Kidney tubule cell (primary cell): ENCODE measurements around the gene CELA2B.
"Not testable (repeated sequence)": the region's sequence is repeated elsewhere in the genome, so short reads cannot be mapped to it uniquely, and the experiment has no call there.

Source experiments
- DNase-seq: peaks from one replicate; pipeline ENCODE4 v3.0.0-alpha.2; 2018; ENCODE audit warnings: low spot score

CELA2B gene

DNA sequence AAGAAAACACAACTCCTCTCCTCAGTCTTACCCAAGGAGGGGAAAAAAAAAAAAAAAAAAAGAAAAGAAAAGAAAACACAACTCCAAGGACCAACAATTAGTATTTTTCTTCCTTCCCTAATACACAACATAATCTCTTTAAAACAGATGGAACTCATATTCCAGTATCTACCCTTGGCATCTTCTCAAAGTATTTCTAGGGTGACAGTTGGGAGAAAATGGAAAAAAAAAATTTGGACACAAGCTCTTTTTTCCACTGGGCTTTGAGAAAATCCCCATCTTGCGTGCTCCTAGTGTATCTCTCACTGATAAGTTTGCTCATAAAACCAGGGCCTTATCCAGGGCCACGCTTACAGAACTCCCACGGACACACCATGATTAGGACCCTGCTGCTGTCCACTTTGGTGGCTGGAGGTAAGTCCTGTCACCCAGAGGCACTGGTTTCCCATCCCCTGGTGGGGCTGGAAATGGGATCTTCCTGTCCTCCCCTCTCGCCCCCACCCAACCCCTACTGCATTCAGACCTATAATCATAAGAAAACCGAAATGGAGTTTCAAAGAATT lies at the start of gene CELA2B:
TSS of gene CELA2B (plus strand) at position 353 of the 563 bp plus-strand sequence. CDS start at position 375, 22 bp downstream.
- no peak for DNase-seq

DNA sequence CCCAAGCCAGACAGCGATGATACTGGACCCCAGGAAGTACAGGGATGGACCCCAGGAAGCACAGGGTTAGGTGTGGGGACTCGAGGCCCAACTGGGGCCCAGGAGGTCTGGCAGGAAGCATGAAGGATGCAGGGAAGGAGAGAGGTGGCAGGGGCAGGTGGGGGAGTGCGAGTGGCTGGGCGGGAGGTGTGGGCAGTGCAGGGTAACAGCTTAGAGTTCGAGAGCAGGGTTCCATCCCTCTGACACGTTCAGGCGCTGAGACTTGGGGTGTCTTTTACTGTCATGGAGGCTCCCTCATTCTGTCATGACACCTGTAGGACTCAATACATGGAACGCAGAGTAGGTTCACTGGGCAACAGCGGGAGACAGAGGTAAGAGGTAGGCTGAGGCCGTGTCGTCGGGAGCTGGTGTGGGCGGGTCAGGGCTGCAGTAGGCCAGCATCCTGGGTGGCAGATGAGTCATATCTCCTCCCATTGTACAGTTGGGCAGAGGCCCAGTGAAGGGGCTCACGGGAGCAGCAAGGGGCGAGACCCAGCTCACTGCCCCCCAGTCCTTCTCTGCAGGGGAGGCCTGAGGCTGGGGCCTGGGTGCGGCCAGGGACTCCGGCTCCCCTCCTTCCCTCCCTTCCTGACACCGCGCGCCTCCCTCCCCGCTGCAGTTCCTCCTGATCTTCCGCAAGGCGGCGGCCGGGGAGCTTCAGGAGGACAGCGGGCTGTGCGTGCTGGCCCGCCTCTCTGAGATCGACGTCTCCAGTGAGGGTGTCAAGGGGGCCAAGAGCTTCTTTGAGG lies 49.2 kb upstream of the CELA2B start:
- peak; percentile 22 for DNase-seq

DNA sequence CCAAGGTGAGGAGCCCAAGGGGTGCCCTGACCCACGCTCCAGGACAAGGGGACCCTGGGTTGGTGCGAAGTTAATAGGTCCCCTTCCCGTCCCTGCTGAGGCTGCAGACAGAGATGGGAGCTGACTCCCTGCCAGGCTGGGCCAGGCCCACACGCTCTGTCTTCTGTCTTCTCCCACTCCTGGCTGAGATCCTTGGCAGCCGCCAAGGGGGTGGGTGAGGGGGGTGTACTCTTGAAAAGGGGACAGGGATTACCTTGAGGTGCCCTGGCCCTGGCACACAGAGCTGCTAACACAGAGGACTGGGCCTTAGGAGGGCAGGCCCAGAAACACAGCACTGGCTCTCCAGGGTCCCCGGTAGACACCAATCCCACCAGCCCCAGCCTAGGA lies 48.6 kb upstream of the CELA2B start:
- no peak for DNase-seq

DNA sequence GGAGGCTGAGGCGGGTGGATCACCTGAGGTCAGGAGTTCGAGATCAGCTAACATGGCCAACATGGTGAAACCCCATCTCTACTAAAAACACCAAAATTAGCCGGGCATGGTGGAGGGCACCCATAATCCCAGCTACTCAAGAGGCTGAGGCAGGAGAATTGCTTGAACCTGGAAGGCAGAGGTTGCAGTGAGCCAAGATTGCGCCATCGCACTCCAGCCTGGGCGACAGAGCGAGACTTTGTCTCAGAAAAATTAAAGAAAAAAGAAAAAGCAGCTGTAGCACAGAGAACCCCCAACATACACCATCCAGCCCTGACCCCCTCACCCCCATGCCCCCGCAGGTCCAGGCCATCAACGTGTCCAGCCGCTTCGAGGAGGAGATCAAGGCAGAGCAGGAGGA lies 47.7 kb upstream of the CELA2B start:
- not testable (repeated sequence) for DNase-seq

DNA sequence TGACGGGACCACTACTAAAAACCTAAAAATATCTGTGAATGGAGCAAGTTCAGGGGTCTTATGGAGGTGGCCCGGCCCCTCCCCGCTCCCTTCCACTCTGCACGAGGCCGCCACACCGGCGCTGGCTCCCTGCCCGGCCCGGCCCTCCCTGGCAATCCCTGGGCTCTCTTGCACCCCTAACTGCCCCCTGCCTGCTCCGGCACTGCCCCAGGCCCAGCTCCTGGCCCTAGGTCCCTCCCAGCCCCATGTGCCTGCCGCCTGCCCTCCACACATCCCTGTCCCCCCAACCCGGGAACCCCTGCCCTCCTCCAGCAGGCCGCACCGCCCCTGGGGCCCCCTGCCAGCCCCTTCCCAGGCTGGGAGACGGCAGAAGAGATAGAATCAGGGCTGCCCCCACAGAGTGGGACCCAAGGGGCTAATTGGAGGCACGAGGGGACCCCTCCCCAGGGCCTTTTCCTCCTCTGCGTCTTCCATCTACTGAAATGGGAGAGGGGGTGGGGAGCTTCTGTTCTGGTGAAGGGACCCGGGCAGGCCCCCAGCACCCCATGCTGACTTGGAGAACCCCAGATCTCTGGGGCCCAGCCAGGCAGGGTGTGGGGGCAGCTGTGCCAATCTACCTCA lies 47.0 kb upstream of the CELA2B start:
- no peak for DNase-seq

DNA sequence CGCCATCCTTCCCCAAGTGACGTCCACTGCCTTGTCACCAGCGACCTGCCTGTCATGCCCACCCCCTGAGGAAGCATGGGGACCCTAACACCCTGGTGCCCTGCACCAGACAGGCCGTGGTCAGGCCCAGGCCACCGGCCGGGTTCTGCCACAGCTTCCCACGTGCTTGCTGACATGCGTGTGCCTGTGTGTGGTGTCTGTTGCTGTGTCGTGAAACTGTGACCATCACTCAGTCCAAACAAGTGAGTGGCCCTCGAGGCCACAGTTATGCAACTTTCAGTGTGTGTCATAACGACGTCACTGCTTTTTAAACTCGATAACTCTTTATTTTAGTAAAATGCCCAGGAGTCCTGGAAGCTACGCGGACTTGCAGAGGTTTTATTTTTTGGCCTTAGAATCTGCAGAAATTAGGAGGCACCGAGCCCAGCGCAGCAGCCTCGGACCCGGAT lies 46.2 kb upstream of the CELA2B start:
- DNase-seq = peak; percentile 42

DNA sequence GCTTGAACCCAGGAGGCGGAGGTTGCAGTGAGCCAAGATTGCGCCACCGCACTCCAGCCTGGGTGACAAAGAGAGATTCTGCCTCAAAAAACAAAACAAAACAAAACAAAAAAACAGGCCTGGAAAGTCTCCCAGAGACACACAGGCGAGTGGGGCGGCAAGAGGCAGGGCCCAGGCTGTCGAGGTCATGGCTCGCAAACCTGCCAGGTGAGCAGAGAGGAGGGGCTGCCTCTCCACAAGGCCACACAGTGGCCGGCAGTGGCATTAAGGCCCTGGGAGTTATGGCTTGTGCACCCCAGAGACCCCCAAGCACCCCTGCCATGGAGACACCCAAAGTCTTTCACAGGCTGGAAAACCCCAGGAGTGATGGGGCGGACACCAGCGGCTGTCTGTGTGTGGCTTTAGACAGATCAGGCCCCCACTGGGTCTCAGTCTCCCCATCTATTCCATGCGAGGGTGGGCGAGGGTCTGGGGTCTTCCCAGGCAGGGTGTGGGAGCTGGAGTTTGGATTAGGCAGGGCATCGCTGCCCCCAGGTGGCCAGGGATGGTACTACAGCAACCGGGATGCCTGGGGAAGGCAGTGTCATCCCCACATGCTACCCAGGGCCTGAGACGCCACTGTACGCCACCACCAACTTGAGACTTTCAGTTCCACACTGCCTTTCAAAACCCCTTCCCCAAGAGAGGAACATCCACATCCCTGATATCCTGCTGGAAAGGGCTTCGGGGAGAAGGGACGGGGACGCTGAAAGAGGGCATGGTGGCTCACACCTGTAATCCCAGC lies 44.9 kb upstream of the CELA2B start:
- DNase-seq = peak; percentile 47

DNA sequence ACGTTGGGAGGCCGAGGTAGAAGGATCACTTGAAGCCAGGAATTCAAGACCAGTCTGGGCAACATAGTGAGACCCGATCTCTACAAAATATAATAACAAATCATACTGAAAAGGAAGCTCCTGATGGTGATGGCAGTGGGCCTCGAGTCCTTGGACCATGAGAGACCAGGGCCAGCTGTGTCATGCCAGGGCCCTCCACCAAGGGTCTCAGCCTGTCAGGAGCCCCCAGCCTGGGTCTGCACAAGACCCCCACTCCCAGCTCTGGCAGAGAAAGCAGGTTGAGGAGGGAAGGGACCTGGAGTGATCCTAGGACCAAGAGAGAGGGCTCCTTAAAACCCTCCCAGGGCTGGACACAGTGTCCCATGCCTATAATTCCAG lies 44.3 kb upstream of the CELA2B start:
- DNase-seq = no peak

DNA sequence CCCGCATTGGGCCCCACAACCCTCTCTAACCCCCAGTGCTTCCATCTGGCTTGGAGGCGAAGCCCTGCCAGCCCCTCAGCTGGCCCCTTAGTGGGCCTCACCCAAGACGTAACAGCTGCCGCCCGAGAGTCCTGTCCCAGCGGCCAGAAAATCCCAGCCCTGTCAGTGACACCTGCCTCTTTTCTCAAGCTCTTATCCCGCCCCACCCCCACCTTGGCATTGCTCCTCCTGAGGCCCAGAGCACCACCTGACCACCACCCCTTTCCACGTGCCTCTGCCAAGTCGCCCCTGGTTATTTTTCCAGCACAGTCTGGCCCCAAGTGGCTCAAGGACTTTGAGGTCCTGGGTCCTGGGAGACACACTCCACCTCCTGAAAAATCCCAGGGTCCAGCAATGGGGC lies 43.6 kb upstream of the CELA2B start:
- no peak for DNase-seq

DNA sequence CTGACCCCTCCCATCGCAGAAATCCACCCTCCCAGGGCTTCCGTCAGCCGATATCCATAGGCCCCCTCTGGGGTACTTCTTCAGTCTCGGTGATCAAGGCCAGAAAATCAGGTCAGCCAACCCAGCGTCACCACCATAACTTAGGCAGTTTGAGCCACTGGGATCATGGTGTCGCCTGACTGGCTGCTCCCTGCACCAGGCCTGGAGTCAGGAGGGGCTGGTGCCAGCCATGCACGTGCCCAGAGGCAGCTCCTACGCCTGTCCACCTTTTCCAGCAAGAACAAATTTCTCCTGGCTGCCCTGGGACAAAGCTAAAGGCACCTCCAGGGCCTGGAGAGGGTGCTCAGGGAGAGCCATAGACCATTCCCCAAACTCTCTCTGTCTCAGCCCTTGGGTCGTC lies 42.4 kb upstream of the CELA2B start:
- DNase-seq = no peak

DNA sequence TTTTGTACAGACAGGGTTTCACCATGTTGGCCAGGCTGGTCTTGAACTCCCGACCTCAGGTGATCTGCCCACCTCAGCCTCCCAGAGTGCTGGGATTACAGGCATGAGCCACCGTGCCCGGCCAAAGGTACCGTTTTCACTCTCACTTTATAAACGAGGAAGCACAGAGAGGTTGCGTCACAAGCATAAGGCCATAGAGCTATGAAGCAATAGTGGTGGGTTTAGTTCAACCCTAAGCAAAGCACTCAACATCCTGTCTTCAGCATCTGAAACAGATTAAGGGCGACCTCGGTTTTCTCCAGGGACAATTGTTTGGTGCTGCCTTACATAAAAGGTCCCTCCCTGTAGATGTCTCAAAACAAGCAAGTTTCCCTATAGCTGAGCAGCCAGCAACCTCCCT lies 41.2 kb upstream of the CELA2B start:
- not testable (repeated sequence) for DNase-seq

DNA sequence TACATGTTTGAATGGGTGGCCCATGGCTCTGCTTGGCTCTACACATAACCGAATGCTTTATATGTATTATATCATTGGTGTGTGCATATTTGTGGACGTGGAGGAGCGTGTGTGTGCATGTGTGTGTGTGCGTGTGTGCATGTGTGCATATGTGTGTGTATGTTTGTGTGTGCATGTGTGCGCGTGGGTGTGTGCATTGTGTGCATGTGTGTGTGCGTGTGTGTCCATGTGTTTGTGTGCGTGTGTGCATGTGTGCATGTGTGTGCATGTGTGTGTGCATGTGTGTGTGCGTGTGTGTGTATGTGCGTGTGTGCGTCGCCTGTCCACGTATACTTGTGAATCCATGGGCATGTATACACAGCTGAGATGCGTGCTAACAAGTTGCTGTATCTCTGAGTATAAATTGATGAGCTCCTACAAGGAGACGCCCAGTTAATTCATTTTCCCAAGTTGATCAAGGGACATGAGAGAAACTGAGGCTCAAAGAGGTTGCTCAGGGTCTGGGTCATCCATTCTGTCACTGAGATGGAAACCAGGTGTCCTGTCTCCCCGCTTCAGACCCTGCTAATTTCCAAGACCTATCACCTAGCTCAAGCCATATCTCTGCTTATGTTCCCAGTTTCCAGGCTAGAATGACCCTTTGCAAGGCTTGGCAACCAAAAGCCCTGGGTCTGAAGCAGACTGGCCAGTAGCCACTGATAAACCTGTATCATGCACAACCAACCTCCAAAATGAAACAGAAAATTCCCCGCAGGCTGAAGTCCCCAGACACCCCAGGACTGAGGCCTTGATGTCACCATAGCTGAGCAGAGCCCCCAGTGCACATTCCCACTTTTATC lies 40.4 kb upstream of the CELA2B start:
- no peak for DNase-seq

DNA sequence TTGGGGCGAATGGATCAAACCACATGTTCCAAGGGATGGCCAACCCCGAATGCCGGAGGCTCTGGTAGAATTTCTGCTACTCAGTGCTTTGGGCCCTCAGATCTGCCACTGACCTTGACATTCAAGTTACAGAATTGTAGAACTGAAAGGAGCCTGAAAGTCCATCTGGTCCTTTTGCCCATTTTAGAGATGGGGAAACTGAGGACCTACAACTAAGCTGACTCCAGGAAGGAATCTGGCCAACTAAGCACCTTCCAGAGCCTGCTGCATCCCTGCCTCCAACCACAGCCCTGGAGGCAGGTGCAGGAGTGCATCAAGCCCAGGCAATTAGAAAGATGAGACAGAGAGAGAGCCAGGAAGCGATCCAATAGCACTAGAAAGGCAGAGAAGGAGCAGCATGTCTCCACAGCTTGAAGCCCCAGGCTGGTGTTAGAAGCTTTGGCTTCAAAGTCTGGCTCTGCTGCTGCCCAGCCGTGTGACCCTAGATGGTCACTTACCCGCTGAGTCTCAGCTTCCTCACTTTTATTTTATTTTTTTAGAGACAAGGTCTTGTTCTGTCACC lies 38.9 kb upstream of the CELA2B start:
- DNase-seq = no peak

DNA sequence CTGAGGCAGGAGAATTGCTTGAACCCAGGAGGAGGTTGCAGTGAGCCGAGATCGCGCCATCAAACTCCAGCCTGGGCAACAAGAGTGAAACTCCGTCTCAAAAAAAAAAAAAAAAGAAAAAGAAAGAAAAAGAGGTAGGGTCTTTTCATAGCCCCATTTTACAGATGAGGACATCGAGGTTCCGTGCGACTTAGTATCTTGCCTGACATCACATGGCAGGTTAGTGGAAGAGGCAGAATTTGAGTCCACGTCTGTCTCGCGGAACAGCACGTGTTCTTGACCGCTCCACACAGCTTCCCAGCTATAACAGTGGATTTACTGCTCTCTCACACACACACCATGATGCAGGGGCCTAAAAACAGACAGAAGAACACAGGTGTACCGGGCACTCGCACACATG lies 36.6 kb upstream of the CELA2B start:
- DNase-seq = no peak

DNA sequence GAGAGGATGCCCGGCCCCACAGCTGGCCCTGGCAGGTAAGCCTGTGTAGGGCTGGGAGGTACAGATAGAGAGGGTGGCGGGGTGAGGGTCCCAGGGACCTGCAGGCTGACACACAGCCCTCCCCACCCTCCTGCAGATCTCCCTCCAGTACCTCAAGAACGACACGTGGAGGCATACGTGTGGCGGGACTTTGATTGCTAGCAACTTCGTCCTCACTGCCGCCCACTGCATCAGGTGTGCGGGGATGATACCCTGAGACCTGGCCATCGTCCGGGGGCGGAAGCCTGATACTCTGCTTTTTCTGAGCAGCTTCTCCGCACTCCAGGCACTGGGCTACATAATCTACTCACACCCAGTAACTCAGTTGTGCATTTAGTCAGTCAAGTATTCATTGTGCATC lies 35.5 kb upstream of the CELA2B start:
- DNase-seq = no peak

DNA sequence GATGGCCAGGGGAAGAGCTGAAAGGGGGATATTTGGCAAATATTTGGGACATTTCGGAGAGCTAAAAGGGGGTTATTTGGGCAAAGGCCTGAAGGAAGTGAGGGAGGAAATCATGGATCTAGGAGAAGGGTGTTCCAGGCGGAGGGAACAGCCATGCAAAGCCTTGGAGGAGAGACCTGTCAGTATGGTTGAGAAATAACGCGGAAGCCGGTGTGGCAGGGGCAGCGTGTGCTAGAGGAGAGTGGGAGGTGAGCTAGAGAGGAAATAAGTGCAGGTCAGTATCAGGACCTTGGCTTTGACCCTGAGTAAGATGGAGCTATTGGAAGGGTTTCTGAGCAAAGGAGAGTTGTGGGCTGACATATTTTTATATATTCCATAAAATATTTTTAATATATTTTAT lies 34.7 kb upstream of the CELA2B start:
- no peak for DNase-seq

DNA sequence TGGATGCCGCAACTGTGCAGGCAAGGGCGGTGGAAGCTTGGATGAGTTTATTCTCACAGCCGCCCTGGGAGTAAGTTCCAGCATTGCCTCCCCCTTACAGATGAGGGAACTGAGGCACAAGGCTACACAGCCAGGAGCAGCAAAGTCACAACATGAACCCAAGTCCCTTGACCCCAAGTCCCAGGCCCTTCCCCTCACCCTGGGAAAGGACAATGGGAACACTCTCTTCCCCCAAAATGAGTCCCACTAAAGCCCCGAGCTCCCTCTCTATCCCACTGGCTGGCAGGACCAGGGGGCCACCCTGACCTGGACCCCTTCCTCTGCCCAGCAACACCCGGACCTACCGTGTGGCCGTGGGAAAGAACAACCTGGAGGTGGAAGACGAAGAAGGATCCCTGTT lies 33.8 kb upstream of the CELA2B start:
- DNase-seq = no peak

DNA sequence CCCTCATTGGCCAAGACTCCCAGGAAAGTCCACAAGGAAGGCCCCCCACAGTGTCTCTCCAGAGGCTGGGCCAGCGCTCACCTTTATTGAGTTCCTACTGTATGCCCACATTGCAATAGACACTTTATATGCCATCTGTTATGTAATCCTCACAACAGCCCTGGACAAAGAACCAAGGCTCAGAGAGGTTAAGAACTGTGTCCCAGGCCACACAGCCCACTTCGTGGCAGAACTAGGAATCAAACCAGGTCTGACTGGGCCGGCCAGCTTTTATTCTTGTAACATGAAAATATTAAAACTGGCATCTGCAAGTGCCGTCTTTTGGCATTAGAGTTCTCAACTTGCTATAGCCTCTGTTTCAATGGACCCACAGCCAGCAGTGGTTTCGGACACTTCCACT lies 33.1 kb upstream of the CELA2B start:
- no peak for DNase-seq

DNA sequence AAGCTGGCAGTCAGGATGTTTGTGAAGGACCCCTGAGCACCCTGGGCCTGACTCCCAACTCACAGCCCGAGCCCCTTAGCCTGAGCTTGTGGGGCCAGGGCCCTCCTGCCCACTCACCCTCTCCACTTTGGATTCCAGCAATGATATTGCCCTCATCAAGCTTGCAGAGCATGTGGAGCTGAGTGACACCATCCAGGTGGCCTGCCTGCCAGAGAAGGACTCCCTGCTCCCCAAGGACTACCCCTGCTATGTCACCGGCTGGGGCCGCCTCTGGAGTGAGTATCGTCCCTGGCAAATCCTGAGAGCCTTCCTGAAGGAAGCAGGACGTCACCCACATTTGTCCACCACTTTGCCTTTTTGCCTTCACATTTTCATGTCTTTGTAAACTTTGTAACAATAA lies 32.6 kb upstream of the CELA2B start:
- no peak for DNase-seq

DNA sequence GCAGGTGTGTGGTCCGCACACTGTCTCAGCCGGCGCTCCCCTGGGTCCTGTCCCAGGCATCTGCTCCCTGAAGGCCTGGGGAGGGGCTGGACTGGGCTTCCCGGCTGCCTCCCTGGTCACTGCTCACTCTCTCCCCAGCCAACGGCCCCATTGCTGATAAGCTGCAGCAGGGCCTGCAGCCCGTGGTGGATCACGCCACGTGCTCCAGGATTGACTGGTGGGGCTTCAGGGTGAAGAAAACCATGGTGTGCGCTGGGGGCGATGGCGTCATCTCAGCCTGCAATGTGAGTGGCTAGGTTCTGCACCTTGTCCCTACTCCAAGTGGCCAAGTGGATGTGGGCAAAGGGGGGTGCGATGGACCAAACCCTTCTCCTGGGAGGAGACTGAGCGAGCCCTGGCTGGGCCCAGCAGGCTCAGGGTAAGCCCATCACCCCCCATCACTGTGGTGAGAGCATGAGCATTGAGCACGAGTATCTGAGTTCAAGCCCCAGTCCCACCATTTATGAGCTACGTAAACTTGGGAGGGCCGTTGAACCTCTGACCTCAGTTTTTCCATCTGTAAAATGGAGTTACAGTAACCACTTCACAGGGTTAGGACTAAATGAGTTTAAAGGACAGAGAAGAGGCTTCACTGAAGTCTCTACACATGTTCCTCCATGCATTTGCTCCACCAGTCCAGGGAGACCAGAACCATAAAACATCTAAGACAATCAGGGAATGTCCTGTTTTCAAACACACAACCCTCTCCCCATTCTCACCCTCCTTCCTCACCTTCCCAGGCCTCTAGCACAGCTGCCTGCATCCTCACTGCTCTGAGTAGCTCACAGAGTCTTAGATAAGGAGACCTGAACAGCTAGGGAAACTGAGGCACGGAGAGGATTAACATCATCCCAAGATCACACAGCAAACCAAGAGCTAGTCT lies 31.2 kb upstream of the CELA2B start:
- DNase-seq = no peak
